GM18858 (cell line): ENCODE results near the gene TPM4.
"Not testable (repeated sequence)": the region's sequence is repeated elsewhere in the genome, so short reads cannot be mapped to it uniquely, and the experiment has no call there.

Experiments
- ATAC-seq: cut with Tn5 transposase; IDR thresholded peaks from one replicate; pipeline ENCODE4 v1.9.1; 2021; ENCODE audit not compliant: unreplicated experiment

The TPM4 gene

DNA sequence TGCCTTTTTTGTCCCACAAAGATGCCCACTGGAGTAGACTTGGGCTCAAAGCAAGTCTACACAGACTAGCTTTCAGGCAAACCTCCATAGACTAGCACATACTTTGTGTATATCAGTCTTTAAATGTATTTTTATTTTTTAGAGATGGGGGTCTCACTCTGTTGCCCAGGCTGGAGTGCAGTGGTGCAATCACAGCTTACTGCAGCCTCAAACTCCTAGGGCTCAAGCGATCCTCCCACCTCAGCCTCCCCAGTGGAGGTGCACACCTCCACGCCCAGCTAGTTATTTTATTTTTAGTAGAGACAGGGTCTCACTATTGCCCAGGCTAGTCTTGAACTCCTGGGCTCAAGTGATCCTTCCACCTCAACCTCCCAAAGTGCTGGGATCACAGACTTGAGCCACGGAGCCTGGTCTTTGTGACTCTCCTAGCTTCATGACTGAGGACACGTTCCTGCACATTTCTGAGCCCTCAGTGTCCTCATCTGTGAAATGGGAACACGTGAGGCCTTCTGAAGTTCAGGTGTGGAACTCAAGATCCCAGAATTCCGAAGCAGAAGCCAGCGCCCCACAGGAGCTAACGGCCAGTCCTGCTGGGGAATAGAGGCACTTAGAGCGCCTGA, 5.1 kb upstream of the TPM4 start:
- no peak for ATAC-seq

DNA sequence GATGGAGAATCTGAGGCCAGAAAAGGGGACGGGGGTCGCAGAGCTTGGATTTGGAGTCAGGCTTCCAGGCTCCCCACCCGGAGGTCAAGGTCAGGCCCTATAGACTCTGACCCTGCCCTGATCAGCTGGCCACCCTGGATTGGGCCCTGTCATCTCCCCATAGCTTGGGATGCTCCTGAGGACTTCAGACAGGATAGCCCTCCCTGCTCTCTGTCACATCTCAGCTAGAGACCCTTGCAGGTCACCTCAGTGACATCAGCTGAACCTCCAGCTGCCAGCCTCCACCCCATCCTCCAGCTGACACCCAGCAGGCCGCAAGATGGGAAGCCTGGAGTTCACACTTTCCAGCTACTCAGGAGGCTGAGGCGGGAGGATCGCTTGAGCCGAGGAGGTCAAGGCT, 2.8 kb upstream of the TPM4 start:
- no peak for ATAC-seq

DNA sequence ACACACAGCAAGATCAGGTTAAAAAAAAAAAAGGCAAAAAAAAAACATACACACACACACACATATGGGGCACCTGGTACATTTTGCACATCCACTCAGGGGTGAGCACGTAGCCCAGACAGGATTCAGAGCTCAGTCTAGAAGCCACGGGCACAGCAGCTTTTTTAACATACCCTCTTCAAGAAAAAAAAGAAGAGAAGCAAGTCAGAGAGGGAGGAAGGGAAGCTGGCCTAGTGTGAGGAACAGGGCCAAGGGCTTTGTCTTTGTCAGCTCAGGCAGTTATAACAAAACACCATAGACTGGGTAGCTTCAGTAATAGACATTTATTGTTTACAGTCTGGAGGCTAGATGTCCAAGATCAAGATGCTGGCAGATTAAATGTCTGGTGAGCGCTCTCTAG, 2.3 kb upstream of the TPM4 start:
- ATAC-seq: no peak

DNA sequence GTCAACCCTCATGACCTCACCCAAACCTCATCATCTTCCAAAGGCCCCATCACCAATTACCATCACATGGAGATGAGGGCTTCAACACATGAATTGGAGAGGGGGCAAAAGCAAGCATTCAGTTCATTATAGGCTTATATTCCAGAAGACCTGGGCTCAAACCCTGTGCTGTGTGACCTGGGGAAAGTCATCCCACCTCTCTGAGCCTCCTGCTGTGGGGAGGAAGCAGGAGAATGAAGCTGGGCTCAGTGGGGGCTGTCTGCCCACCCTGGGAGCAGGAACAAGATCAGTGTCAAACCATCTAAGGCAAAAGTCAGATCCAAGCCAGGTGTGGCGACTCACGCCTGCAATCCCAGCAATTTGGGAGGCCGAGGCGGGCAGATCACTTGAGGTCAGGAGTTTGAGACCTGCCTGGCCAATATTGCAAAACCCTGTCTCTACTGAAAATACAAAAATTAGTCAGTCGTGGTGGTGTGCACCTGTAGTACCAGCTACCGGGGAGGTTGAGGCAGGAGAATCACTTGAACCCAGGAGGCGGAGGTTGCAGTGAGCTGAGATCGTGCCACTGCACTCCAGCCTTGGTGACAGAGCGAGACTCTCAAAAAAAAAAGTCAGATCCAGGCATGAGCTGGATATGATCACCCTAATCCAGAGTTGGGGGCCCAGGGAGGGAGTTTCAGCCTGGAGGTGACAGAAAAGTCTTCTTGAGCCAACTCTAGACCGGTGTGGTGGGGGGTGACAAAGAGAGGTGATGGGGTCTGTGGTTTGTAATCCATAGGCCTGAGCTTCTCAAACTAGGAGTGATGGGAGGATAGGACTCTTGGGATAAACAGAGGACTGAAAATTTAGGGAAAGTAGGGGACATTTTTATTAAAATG, 1.6 kb upstream of the TPM4 start:
- no peak for ATAC-seq

DNA sequence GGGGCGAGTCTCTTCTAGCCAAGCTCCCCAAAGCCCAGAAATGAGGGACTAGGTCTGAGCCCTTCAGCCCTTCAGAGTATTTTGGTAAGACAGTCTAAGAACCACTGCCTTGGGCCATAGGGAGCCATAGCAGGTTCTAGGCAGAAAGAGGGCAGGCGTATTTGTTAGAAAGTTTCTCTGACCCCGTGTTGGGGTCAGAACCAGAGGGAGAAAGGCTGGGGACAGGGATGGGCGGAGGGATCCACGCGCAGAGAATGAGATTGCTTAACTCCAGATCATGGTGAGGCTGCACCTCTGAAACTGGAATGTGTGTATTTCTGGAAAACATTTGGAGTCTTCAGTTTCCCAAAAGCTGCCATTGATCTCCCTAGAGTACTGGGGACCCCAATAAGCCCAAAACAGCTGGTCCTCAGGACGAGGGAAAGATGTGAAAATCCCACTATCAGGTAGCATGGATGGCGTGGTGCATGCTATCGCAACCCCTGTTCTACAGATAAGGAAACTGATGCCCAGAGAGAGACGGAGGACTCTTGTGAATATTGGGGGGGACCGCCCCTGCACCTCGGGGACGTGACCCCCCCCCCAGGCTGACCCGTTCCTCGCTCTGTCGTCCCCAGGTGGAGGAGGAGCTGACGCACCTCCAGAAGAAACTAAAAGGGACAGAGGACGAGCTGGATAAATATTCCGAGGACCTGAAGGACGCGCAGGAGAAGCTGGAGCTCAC, 703 bp upstream of the TPM4 start:
- ATAC-seq: no peak

DNA sequence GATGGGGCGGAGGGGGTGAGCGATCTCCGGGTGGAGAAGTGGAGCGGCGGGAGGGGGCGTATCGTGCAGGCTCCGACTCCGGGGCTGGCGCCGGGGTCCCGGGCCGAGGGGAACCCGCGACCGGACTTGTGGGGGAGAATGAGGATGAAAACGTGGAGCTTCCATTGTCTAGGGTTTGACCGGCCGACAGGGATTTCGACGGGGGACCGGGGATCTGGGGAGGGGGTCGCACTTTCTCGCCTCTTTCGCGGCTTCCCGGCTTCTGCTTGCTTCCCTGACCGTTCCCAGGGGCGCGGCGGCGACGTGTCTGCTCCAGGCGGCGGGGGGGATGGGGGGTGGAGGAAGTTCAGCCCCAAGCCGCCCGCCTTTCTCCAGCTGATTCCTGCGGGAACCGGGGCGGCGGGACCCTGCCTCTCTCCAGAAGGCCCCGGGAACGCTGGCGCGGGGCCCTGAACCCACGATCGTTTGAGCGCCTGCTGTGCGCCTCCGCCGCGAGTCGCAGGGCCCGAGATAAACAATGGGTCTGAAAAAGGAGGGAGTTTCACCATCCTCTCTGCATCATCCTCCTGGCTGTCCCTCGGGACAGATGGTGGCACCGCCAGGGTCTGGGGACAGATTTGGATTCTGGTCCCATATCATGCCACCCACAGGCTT, 790 bp downstream of the TPM4 start:
- ATAC-seq: no peak

DNA sequence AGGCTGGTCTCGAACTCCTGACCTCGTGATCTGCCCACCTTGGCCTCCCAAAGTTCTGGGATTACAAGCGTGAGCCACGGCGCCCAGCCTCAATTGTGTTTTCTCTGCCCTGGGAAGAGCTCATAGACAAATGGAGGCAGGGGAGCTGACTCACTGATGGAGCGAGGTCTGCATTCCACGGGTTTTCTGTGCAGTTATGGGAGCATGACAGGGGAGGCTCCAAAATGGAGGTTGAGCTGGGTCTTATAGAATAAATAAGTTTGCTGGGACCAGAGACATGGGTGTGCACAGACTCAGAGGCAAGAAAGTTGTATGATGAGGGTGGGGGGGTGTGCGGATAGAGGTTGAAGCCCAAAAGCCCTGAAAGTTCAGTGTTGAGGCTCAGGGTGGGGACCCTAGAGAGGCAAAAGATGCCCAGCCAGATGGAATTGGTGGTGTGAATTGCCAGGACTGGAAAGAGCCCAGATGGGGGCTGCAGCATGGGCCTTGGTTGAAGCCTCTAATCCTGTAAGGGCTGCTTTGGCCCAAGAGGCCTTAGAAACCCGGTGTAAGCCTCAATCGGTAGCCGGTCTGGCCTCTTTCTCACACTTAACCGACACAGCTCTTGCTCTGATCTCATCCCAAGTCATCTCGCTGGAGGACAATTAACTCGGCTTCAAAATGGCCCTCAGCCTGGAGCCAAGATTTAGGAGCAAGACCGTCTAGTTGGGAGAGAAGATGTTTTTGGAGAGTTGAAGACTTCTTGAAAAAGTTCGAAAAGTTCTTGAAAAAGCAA, 1.9 kb downstream of the TPM4 start:
- ATAC-seq: no peak

DNA sequence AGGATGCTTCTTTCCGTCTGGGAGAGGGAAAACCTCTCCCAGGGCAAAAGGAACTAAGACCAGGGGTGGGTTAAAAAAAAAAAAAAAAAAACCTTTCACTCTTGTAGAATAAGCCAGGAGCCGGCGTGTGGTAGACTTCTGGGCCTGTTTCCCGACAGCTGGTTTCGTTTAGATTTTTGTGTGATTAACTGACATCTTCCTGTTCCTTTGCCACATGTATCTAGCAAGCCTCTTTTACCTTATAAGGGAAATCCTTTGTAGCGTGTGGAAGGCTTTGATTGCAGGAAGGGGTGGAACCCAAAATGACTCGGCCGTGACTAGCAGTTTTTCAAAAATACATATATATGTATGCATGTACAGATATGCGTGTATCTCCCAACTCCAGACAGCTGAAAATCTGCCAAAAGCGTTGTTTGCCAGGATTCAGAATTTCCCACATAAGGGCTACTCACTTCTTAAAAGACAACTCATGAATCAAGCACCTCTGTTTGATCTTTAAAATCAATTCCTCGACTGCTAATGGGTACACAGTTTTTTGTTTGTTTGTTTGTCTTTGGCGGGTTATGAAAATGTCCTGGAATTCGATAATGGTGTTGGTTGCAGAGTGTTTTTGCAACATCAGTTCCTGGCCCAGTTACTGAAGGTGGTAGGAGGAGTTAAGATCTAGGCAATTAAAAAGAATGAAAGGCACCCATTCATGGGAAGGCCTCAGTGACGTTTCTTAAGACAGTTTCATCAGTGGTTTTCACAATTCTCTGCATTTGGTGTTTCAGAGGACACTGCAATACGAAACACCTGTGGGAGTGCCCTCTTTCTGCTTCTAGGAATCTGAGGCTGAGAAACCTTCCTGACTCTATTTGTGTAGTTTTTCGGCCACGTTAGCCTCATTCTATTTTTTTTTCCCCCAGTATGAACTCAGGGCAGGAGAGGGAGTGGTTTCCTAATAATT, 2.7 kb downstream of the TPM4 start:
- ATAC-seq: no peak

DNA sequence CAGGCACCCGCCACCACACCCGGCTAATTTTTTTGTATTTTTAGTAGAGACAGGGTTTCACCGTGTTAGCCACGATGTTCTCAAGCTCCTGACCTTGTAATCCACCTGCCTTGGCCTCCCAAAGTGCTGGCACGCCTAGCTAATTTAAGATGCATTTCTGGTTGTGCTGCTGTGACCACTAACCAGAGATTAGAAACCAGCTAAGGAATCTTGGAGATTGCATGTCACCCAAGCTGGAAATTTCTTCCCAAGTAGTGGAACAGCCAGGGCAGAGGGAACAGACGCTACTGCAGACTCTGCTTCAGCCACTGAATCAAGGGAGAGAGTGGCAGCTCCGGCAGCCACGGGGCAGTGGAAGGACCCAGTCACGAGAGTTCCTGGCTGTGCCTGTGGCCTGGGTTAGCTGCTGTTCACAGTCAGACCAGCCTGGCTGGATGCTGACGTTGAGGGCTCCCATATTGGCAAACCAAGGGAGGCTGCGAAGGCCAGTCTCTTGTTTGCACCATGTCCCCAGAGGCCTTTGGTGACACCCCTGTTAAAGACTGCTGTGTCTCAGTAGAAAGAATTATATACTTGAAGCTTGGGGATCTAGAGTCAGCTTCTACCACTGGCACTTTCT, 7.9 kb downstream of the TPM4 start:
- ATAC-seq: no peak

DNA sequence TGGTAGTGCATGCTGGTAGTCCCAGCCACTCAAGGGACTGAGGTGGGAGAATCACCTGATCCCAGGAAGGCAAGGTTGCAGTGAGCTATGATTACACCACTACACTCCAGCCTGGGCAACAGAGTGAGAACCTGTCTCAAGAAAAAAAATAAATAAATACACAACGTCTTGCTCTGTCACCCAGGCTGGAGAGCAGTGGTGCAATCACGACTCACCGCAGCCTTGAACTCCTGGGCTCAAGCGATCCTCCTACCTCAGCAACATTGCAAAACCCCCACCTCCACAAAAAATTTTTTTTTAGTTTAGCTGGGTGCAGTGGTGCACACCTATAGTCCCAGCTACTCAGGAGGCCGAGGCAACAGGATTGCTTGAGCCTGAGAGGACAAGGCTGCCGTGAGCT, 8.8 kb downstream of the TPM4 start:
- ATAC-seq: no peak

DNA sequence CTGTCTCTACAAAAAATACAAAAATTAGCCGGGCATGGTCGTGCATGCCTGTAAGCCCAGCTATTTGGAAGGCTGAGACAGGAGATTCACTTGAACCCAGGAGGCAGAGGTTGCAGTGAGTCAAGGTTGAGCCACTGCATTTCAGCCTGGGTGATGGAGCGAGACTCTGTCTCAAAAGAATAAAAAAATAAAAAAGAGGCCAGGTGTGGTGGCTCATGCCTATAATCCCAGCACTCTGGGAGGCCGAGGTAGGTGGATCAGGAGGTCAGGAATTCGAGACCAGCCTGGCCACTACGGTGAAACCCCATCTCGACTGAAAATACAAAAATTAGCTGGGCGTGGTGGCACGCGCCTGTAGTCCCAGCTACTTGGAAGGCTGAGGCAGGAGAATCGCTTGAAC, 11.1 kb downstream of the TPM4 start:
- ATAC-seq: not testable (repeated sequence)

DNA sequence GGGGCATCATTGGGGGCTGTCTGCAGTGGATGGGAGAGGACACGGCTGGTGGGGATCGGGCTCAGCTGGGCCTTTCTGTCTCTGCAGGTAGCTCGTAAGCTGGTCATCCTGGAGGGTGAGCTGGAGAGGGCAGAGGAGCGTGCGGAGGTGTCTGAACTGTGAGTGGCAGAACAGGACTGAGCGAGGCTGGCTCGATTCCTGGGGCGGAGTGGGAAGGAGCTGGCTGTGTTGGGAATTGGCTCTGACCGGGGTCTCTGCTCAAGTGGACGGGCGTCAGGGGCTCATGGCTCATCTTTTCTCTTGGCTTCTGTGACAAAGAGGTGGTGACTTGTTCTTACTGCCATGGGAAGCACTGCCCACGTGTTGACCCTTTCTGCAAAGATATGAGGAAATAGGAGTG, 11.6 kb downstream of the TPM4 start:
- ATAC-seq: no peak

DNA sequence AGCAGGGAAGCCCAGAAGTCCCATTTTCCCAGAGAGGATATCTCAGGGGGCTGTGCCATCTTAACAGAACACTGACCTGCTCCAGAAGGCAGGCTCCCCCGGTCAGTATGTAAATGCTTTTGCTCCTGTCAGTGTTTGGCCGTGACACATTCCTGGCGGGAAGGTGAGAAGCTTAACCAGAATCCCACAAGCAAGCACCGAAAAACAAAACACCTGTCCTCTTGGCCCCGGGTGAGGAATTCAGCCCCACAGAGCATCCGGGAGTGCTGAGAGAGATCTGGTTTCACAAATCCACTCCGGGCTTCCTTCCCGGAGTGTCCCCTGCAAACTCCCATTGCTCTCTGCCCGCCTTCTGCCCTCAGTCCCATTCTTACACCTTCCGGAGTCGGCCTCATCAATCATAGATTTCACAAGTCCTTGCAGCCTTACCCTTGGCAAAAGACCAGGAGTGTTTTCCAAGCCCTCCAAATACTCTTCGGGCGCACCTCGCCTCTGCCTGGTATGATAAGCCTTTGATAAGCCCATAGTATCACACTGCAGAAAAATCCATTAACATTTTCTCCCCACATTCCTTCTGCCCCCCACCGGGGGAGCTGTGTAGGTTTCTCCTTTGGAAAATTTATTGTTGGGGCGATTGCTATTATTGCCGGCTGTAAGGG, 12.2 kb downstream of the TPM4 start:
- ATAC-seq: no peak

DNA sequence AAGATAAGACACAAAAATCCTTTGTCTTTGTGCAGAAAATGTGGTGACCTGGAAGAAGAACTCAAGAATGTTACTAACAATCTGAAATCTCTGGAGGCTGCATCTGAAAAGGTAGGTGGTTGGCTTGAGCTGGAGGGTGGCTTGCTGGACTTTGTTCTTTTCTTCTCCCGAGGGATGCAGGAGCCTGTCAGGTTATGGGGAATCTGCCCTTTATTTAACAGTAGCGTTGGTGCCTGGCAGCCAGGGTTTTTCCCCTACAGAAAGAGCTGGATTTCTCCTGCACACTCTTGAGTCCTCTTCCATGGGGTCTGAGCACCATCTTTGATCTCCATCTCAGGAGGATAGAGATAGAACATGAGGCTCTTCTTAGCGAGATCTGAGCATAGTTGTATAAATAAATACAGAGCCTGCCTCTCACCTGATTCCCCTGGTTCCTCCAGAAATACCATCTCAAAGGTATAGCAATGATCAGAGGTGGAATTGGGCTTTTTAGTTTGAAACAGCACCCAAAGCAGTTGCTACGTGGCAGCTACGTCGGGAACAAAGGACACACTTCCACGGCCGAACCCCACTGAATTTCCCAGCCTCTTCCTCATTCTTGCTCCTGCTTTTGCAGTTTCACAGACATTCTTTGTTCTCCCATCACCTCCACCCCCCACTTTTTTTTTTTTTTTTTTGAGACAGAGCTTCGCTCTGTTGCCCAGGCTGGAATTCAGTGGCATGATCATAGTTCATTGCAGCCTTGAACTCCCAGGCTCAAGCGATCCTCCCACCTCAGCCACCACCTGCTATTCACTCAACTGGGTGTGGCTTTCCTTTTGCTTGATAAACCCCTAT, 12.9 kb downstream of the TPM4 start:
- no peak for ATAC-seq

DNA sequence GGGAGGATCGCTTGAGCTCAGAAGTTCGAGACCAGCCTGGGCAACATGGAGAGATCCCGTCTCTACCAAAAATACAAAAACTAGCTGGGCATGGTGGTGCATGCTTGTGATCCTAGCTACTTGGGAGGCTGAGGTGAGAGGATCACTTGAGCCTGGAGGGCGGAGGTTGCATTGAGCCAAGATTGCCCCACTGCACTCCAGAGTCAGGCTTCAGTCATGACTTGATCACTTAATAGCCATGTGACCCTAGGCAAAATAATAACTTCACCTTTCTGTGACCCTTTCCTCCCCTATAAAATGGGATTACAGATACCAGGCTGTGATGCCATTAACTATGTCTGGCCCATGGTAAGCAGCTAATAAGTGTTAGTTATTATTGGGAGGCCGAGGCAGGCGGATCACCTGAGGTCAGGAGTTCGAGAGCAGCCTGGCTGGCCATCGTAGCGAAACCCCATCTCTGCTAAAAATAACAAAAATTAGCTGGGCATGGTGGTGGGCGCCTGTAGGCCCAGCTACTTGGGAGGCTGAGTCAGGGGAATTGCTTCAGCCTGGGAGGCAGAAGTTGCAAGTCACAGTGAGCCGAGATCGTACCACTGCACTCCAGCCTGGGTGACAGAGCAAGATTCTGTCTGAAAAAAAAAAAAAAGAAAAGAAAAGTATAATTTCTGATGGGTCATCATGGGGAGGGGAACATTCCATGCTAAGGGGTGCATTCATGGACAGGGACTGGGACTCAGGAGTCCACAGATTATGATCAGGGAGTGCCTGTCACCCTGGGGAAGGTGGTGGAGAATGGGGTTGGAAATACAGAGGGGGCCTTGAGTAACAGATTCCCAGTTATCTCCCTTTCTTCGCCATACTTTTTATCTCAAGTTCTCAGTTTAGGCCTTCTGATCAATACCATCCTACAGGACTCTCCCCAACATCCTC, 15.5 kb downstream of the TPM4 start:
- no peak for ATAC-seq

DNA sequence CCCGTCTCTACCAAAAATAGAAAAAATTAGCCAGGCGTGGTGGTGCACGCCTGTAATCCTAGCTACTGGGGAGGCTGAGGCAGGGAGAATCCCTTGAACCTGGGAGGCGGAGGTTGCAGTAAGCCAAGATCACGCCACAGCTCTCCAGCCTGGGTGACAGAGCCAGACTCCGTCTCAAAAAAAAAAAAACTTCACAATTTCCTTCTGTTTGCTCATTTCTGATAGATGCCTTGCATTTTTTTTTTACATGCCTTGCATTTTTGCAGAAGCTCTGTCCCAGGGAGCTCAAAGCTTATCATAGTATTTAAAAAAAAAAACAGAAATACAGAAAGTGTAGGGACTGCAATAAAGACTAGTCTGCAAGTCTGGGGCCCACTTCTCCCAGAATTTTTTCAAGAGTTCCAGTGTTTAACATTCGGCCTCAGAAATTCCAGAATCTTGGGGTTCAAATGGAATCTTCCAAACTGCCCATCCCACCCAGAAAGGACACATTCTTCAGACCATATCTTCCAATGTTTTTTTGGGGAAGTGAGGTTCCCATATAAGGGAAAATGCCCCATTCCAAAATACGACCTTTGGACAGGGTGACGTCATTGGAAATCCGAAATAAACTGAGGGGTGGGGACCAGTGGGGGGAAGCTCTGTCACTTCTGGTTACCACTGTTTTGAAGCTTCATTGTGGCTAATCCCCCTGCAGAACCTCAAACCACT, 18.2 kb downstream of the TPM4 start:
- ATAC-seq: no peak
